Chondrocyte (in vitro differentiated cells): Measurements from ENCODE around the gene LAPTM5. TPM values are rescaled to one million over a fixed set of nuclear protein-coding genes. Genes with fewer than 3 reads are reported as not detected.
A peak's percentile ranks its signal among the peaks of the same experiment; 100 is the strongest.

Experiments used
- DNase-seq: peaks from one replicate; pipeline ENCODE4 v3.0.0; 2021; ENCODE audit warnings: mixed read lengths, low spot score
- H3K27ac Mint-ChIP-seq: one replicate; pipeline ENCODE4 v1.8.0; 2021; ENCODE audit warnings: mild to moderate bottlenecking, moderate library complexity, mixed read lengths; ENCODE audit not compliant: unreplicated experiment
- H3K27me3 Mint-ChIP-seq: 2 replicates; pipeline ENCODE4 v1.8.0; 2021; ENCODE audit warnings: low read depth, mixed read lengths
- H3K36me3 Mint-ChIP-seq: 2 replicates; pipeline ENCODE4 v1.8.0; 2021; ENCODE audit warnings: low read depth, mixed read lengths
- H3K4me1 Mint-ChIP-seq: 2 replicates; pipeline ENCODE4 v1.8.0; 2021; ENCODE audit warnings: low read depth, mild to moderate bottlenecking, mixed read lengths
- H3K4me3 Mint-ChIP-seq: one replicate; pipeline ENCODE4 v1.8.0; 2021; ENCODE audit warnings: mild to moderate bottlenecking, moderate library complexity, mixed read lengths; ENCODE audit not compliant: unreplicated experiment
- H3K9me3 Mint-ChIP-seq: 2 replicates; pipeline ENCODE4 v1.8.0; 2021; ENCODE audit warnings: low read depth, mixed read lengths
- total RNA-seq: library from RNA; stranded (reverse); gene quantifications from 3 replicates; pipeline ENCODE4 v1.2.1, GENCODE V29; 2021
- TF ChIP-seq, protein P1 (sequence below): fragments of 200-600 bp; sonication (generic); IDR thresholded peaks from 2 replicates; pipeline ENCODE4 v1.5.0; 2021; ENCODE audit warnings: antibody characterized with exemption, mild to moderate bottlenecking, moderate library complexity

The LAPTM5 gene
- total RNA-seq, 1 donor from 2014 or later = not detected

DNA sequence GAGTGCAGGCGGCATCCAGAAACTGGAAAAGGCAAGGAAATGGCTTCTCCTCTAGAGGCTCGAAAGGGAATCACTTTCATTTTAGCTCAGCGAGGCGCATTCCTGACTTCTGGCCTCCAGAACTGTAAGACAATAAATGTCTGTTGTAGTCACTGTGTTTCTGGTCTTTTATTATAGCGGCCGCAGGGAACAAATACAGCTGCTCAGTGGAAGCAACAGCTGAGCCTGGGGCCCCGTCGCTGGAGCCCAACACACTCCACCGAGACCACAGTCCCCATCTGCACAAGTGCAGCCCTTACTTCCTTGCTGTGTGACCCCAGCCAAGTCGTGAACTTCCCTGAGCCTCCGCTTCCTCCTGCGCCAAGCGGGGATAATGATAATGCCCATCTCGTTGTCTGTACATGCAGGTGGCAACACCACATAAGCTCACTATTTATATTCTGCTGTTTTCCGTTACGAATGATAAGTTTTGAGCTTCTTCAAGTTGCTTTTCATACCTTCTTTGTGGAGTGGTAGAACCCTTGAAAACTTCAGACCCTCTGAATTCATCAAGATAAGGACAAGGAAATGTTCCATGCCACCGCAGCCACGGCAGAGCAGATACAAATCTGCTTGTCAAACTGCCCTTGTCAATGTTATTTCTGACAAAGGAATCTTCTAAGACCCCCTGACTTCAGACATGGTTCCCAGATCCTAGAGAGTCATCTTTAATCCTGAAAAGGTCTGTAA, 3.2 kb upstream of the LAPTM5 start:
- H3K4me3 Mint-ChIP-seq = no peak overlapping the region
- H3K4me1 Mint-ChIP-seq = peaks cover 26% of the 10 kb centered on the region
- no peaks in the 10 kb centered on the region for H3K36me3 Mint-ChIP-seq
- no peak overlapping the region for H3K27ac Mint-ChIP-seq
- TF ChIP-seq, protein P1, sequence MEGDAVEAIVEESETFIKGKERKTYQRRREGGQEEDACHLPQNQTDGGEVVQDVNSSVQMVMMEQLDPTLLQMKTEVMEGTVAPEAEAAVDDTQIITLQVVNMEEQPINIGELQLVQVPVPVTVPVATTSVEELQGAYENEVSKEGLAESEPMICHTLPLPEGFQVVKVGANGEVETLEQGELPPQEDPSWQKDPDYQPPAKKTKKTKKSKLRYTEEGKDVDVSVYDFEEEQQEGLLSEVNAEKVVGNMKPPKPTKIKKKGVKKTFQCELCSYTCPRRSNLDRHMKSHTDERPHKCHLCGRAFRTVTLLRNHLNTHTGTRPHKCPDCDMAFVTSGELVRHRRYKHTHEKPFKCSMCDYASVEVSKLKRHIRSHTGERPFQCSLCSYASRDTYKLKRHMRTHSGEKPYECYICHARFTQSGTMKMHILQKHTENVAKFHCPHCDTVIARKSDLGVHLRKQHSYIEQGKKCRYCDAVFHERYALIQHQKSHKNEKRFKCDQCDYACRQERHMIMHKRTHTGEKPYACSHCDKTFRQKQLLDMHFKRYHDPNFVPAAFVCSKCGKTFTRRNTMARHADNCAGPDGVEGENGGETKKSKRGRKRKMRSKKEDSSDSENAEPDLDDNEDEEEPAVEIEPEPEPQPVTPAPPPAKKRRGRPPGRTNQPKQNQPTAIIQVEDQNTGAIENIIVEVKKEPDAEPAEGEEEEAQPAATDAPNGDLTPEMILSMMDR = no peak
- no peaks in the 10 kb centered on the region for H3K27me3 Mint-ChIP-seq
- H3K9me3 Mint-ChIP-seq = no peaks in the 10 kb centered on the region
- DNase-seq = no peak

DNA sequence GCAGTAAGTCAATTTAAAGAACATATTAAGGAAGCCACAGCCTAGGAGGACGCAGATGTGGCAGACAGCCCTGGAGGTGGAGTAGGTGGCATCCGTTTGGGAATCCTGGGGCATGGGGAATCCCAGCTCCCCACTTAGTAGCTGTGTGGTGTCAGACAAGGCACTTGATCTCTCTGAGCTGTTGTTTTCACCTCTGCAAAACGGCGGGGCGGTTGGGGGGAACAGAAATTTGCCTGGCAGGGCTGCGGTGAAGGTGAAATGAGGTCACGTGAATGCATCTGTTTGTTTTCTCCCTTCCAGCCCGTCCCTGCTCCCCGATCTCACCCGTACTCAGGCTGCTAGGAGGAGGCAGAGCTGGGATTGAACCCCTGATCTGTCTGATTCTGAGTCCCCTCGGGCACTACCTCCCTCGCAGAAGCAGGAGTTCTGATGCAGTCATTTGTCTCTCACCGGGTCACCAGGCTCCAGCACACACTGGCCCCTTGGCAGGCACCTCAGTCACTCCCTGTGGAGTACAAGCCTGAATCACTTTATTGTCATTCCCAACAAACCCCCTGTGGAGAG, 2.2 kb upstream of the LAPTM5 start:
- Mint-ChIP-seq H3K27ac (no peak overlapping the region), H3K27me3 (no peaks in the 10 kb centered on the region), H3K4me1 (peaks cover 26% of the 10 kb centered on the region), H3K9me3 (no peaks in the 10 kb centered on the region), H3K36me3 (no peaks in the 10 kb centered on the region), H3K4me3 (no peak overlapping the region)
- TF ChIP-seq, protein P1 = no peak
- no peak for DNase-seq

DNA sequence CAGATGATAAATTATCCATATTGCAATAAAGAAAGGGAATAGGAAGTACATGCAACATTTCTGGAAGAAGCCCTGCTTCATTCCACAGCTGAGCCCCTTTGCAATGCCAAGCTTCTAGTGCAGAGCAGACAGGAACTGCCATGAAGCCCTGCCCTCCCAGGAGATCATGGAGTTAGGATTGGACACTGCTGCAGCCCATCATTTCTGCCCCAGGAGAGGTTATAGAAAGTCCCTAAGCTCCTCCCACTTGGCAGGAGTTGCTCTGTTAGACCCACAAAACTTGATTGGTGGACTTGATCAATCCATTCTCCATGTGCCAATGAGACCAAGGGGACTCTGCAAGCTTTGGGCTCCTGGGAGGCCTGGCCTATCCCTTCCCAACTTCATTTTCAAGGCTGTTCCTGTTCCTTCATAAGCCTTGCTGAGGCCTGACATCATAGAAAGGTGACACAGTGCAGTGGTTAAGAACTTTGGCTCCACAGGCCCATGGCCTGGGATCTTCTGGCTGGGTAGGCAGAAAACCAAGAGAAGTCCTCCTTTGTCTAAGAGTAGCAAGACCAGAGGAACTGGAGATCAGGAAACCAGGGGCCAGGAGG, 1.3 kb upstream of the LAPTM5 start:
- DNase-seq = no peak
- H3K4me3 Mint-ChIP-seq = no peak overlapping the region
- peaks cover 25% of the 10 kb centered on the region for H3K4me1 Mint-ChIP-seq
- TF ChIP-seq, protein P1 = no peak
- H3K27me3 Mint-ChIP-seq = no peaks in the 10 kb centered on the region
- H3K36me3 Mint-ChIP-seq = no peaks in the 10 kb centered on the region
- no peaks in the 10 kb centered on the region for H3K9me3 Mint-ChIP-seq
- H3K27ac Mint-ChIP-seq = no peak overlapping the region

DNA sequence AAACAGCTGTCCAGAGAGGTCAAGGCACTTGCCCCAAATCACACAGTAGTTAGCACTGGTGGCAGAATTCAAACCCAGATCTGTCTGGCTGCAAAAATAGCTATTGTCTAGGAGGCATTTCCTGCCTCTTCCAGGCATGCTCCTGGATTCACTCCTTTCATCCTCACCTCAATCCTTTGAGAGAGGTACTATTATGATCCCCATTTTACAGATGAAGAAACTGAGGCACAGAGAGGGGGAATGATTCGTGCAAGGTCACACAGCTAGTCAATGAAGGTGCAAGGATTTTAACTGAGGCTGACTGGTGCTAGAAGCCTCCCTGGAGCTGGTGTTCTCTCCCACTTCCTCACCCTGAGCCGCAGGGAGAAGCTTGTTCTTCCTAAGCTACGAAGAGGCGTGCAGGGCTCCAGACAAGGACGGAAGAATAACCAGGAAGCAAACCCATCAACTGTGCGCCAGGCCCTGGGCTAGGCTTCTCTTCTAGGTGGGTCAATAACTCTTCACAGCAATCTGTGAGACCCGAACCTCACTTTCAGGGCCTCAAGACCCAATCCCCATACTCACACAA, 631 bp upstream of the LAPTM5 start:
- Mint-ChIP-seq H3K27me3 (peaks cover 3% of the 10 kb centered on the region), H3K27ac (no peak overlapping the region), H3K9me3 (no peaks in the 10 kb centered on the region), H3K4me1 (peaks cover 18% of the 10 kb centered on the region), H3K4me3 (no peak overlapping the region), H3K36me3 (no peaks in the 10 kb centered on the region)
- TF ChIP-seq, protein P1 = no peak
- DNase-seq = no peak

DNA sequence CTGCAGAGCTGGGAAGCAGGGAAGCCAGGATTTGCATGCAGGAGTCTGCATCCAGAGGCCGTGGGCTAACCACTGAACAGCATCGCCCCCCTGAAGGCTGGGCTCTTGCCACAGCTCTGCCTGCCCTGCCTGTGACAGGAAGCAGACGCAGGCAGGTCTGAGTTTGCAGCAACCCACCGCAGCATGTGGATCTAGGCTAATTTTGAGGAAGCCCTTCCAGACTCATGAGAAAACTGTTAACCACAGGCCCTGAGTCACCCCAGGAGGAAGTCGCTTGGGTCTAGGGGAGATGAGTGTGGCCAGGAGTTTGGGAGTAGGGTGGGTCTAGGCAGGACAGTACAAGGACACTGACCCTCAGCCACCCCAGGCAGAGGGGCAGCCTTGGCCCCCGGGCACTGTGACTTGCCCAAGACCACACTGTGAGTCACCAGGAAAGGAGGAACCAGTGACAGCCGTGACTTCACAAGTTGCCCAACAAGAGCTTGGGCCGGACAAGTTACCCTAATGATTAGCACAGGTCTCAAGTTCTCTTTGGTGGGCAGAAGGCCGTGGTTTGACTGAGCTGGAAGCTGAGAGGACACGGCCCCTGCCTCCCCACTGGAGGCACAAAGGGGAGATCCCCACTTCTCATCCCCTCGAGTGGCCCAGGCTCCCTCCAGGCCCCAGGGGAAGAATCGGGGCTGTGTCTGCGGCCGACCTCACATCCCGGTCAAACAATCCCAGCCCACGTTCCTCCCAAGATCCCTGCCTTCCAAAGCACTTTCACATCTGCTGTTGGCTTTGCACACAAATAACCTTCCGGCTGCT, 826 bp downstream of the LAPTM5 start:
- TF ChIP-seq, protein P1 = no peak
- Mint-ChIP-seq H3K27me3 (peaks cover 6% of the 10 kb centered on the region), H3K36me3 (no peaks in the 10 kb centered on the region), H3K27ac (peak overlapping the region; percentile 84), H3K9me3 (no peaks in the 10 kb centered on the region), H3K4me3 (no peak overlapping the region), H3K4me1 (peaks cover 17% of the 10 kb centered on the region)
- DNase-seq = peak; percentile 56
